Stimulated activated naive CD4-positive, alpha-beta T cell (primary cell): ENCODE measurements around the gene CBX5.
"Not testable (repeated sequence)": the region's sequence is repeated elsewhere in the genome, so short reads cannot be mapped to it uniquely, and the experiment has no call there.

Experiments
- DNase-seq, 6 experiments: peaks; one replicate each; lab custom pipeline; 2025; lab: John Stamatoyannopoulos, UW

CBX5 gene

GRCh38 chr12:54279632-54280467, at the start of gene CBX5:
Gene CBX5 (minus strand): TSS chr12:54280122. CDS start chr12:54257650, 22,472 bp downstream.
- DNase-seq, result peak; percentile 97 to 100 (median 100)

GRCh38 chr12:54328595-54329337, 48.8 kb upstream of the CBX5 start:
- DNase-seq, result no peak

- DNase-seq, result not testable (repeated sequence)
Observed at GRCh38 chr12:54325442-54326109, 45.7 kb upstream of the CBX5 start.

- DNase-seq, result peak; percentile 90 to 97 (median 94)
Observed at GRCh38 chr12:54324617-54325441, 44.9 kb upstream of the CBX5 start, which contains the start of gene COPZ1. Gene COPZ1 (plus strand): TSS chr12:54325131. CDS start chr12:54325164, 33 bp downstream.

- no peak for DNase-seq
Observed at GRCh38 chr12:54321363-54321762, 41.4 kb upstream of the CBX5 start.

GRCh38 chr12:54312309-54312708, 32.4 kb upstream of the CBX5 start:
- not testable (repeated sequence) for DNase-seq

- no peak for DNase-seq
Observed at GRCh38 chr12:54311051-54311450, 31.1 kb upstream of the CBX5 start.

GRCh38 chr12:54306925-54307741, 27.2 kb upstream of the CBX5 start:
- DNase-seq, result no peak

GRCh38 chr12:54304187-54304810, 24.4 kb upstream of the CBX5 start:
- no peak for DNase-seq

- DNase-seq, result no peak
Observed at GRCh38 chr12:54303640-54304039, 23.7 kb upstream of the CBX5 start.

- DNase-seq, result no peak
Observed at GRCh38 chr12:54301428-54302048, 21.6 kb upstream of the CBX5 start.

GRCh38 chr12:54300732-54301427, 21.0 kb upstream of the CBX5 start, which contains the start of gene NFE2:
Gene NFE2 (minus strand): TSS chr12:54301015. CDS start chr12:54295248, 5,767 bp downstream.
- DNase-seq, result peak in 3 of 6 experiments; percentile 7 to 17 (median 12)

GRCh38 chr12:54300225-54300731, 20.4 kb upstream of the CBX5 start:
- DNase-seq, result no peak

GRCh38 chr12:54299515-54300224, 19.7 kb upstream of the CBX5 start:
- DNase-seq, result no peak

- no peak for DNase-seq
Observed at GRCh38 chr12:54298904-54299303, 19.0 kb upstream of the CBX5 start.

- DNase-seq, result no peak
Observed at GRCh38 chr12:54296393-54297099, 16.6 kb upstream of the CBX5 start.

GRCh38 chr12:54294953-54295566, 15.1 kb upstream of the CBX5 start:
- DNase-seq, result no peak
